ENCODE data around the gene CAV1.

The CAV1 gene

GRCh38 chr7:116505278-116505677 is 19.6 kb upstream of the CAV1 start:
- DNase-seq: no peak

- DNase-seq: no peak
These were observed 19.0 kb upstream of the CAV1 start for GRCh38 chr7:116505823-116506222.

GRCh38 chr7:116509982-116510579 is 14.8 kb upstream of the CAV1 start:
- no peak for DNase-seq

GRCh38 chr7:116510795-116511194 is 14.0 kb upstream of the CAV1 start:
- DNase-seq: no peak

GRCh38 chr7:116511552-116512519 is 13.0 kb upstream of the CAV1 start:
- peak; percentile 23 for DNase-seq

GRCh38 chr7:116512520-116513188 is 12.2 kb upstream of the CAV1 start:
- no peak for DNase-seq

GRCh38 chr7:116515584-116515983 is 9.3 kb upstream of the CAV1 start:
- DNase-seq: no peak

GRCh38 chr7:116516324-116516723 is 8.5 kb upstream of the CAV1 start:
- DNase-seq: no peak

- no peak for DNase-seq
These were observed 7.2 kb upstream of the CAV1 start for GRCh38 chr7:116517626-116518025.

GRCh38 chr7:116518961-116519360 is 5.9 kb upstream of the CAV1 start:
- no peak for DNase-seq

- no peak for DNase-seq
These were observed 3.7 kb upstream of the CAV1 start for GRCh38 chr7:116521046-116521664.

GRCh38 chr7:116522247-116522646 is 2.6 kb upstream of the CAV1 start:
- peak; percentile 78 for DNase-seq

GRCh38 chr7:116524221-116524608 is 621 bp upstream of the CAV1 start:
- DNase-seq: no peak

- DNase-seq: no peak
These were observed 569 bp downstream of the CAV1 start for GRCh38 chr7:116525298-116525912.

- DNase-seq: peak; percentile 68
These were observed 1.4 kb downstream of the CAV1 start for GRCh38 chr7:116525913-116526861.

GRCh38 chr7:116526897-116527296 is 2.1 kb downstream of the CAV1 start:
- DNase-seq: no peak

- no peak for DNase-seq
These were observed 2.7 kb downstream of the CAV1 start for GRCh38 chr7:116527521-116527920.

- no peak for DNase-seq
These were observed 3.4 kb downstream of the CAV1 start for GRCh38 chr7:116528008-116528789.

GRCh38 chr7:116529250-116529649 is 4.4 kb downstream of the CAV1 start:
- no peak for DNase-seq

- DNase-seq: no peak
These were observed 5.4 kb downstream of the CAV1 start for GRCh38 chr7:116530107-116530820.

Data from NCI-H1105 treated with DMSO at 0.1 percent for 48 hours (cell line).